ENCODE results near the gene GNAS-AS1. TPM values are rescaled to one million over a fixed set of nuclear protein-coding genes. Genes with fewer than 3 reads are reported as not detected.

GNAS-AS1 gene
- total RNA-seq, 4 donors from 2014 or later, result 0.19 to 0.48 (median 0.34) TPM; not detected in 1

DNA sequence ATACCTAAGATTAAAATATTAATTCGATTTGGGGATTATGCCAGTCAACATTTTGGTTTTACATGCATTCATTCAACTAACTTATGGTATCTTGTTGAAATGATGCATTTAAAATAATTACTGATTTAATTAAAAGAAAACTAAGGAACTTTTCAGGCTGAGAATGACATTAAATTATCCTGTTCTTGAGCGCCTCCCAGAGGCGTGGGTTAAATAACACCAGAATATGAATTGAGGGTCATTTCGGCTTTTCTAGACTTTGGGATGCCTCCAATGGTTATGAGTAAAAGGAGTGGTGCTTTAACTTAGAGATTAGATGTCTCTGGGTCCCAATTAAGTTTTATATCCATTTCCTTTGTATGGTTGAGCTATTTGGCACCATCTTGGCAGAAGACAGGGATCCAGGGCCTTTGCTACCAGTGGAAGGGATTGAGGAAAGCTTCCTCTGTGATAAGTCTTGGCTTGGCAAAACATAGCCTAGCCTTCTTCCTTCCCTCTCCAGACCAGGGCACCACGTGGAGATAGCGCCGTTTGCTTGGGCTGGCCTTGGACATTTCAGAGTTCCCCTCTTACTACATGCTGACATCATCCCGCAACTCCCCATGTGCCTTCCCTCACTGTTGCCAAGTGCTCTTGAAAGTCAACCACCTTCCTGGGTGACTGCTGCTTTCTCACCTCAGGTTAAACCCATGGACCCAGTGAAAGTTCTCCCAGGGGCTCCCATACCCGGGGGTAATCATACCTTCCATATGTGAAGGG, 30.5 kb upstream of the GNAS-AS1 start:
- intact Hi-C loops (cut with DNase I), result no loop called here
- no peak overlapping the region for H3K4me3 ChIP-seq
- H3K36me3 ChIP-seq, result no peaks in the 10 kb centered on the region
- H3K9me3 ChIP-seq, result no peaks in the 10 kb centered on the region
- 83 to 84% methylated on average over 8 to 9 of the region's 9 CpGs for WGBS, 2 donors
- H3K27ac ChIP-seq, result no peak overlapping the region
- peaks cover 0 to 5% (median 0%) of the 10 kb centered on the region in 4 donors for H3K27me3 ChIP-seq
- H3K4me1 ChIP-seq, result peaks cover 0 to 4% (median 0%) of the 10 kb centered on the region in 3 donors
- TF ChIP-seq CTCF (IDR thresholded peaks at IDR 0.05), result peak in 1 of 6 experiments; percentile 15
- no peak for TF ChIP-seq POLR2A (IDR thresholded peaks at IDR 0.05)
- DNase-seq, result no peak

DNA sequence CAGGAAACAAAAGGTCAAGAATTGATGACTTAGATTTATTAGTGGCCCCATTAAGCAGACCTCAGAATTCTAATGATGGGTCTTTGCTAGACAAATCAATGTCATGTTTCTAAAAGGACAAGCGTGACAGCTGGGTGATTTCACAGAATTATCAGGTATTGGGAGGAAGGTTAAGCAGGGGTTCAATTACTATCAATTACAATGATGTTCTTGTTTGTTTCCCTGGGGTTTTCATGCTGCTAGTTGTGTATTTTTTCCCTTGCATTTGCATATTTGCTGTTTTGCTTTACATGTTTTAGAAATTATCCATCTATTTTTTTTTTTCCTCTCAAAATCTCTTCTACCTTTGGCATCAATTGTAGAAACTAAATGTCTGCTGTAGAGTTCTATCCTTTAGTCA, 29.7 kb upstream of the GNAS-AS1 start:
- DNase-seq, result no peak
- Histone ChIP-seq H3K9me3 (no peaks in the 10 kb centered on the region), H3K36me3 (no peaks in the 10 kb centered on the region), H3K27me3 (peaks cover 0 to 5% (median 0%) of the 10 kb centered on the region in 4 donors), H3K4me1 (peaks cover 0 to 9% (median 0%) of the 10 kb centered on the region in 3 donors), H3K27ac (no peak overlapping the region), H3K4me3 (no peak overlapping the region)
- no peak for TF ChIP-seq CTCF (IDR thresholded peaks at IDR 0.05)
- no peak for TF ChIP-seq POLR2A (IDR thresholded peaks at IDR 0.05)
- WGBS, 2 donors, result 76 to 90% methylated on average over 1 of the region's 1 CpG
- intact Hi-C loops (cut with DNase I), result no loop called here

DNA sequence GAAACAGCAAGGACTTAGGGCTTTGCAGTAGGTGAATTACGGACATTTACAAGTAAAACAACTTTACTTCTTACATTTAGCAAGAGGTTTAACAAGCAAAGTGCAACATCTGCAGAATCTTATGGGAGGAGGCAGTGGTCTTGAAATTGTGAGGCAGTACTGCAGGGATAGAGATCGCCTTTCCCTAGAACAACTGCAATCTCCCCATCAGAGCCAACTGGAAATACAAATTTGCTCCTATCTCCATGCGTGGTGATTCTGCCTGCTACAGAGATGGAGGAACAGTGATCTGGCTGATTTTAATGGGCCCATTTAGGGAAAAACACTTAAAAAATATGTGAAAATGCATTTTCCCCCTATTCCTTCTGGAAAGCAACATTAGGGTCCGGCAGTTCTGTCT, 27.7 kb upstream of the GNAS-AS1 start:
- H3K9me3 ChIP-seq, result no peaks in the 10 kb centered on the region
- intact Hi-C loops (cut with DNase I), result loop anchor here (10.0 kb wide), 1 partner anchor 346 kb away; no protein-coding TSS in a partner anchor
- 85 to 90% methylated on average over 4 of the region's 4 CpGs for WGBS, 2 donors
- TF ChIP-seq POLR2A (IDR thresholded peaks at IDR 0.05), result no peak
- no peak for DNase-seq
- peaks cover 0 to 12% (median 0%) of the 10 kb centered on the region in 3 donors for H3K4me1 ChIP-seq
- no peak overlapping the region for H3K4me3 ChIP-seq
- no peaks in the 10 kb centered on the region for H3K36me3 ChIP-seq
- peaks cover 0 to 4% (median 0%) of the 10 kb centered on the region in 4 donors for H3K27me3 ChIP-seq
- H3K27ac ChIP-seq, result no peak overlapping the region

- intact Hi-C loops (cut with DNase I), result loop anchor here (10.0 kb wide), 1 partner anchor 347 kb away; no protein-coding TSS in a partner anchor
- Histone ChIP-seq H3K27me3 (no peaks in the 10 kb centered on the region), H3K4me1 (peaks cover 0 to 12% (median 0%) of the 10 kb centered on the region in 3 donors), H3K9me3 (no peaks in the 10 kb centered on the region), H3K36me3 (no peaks in the 10 kb centered on the region), H3K4me3 (no peak overlapping the region), H3K27ac (no peak overlapping the region)
- TF ChIP-seq CTCF (IDR thresholded peaks at IDR 0.05) (no peak), POLR2A (IDR thresholded peaks at IDR 0.05) (no peak)
- DNase-seq, result no peak
- WGBS, 2 donors, result 73 to 78% methylated on average over 4 of the region's 4 CpGs
Measured at GRCh38 chr20:58877976-58878360, 27.3 kb upstream of the GNAS-AS1 start.

DNA sequence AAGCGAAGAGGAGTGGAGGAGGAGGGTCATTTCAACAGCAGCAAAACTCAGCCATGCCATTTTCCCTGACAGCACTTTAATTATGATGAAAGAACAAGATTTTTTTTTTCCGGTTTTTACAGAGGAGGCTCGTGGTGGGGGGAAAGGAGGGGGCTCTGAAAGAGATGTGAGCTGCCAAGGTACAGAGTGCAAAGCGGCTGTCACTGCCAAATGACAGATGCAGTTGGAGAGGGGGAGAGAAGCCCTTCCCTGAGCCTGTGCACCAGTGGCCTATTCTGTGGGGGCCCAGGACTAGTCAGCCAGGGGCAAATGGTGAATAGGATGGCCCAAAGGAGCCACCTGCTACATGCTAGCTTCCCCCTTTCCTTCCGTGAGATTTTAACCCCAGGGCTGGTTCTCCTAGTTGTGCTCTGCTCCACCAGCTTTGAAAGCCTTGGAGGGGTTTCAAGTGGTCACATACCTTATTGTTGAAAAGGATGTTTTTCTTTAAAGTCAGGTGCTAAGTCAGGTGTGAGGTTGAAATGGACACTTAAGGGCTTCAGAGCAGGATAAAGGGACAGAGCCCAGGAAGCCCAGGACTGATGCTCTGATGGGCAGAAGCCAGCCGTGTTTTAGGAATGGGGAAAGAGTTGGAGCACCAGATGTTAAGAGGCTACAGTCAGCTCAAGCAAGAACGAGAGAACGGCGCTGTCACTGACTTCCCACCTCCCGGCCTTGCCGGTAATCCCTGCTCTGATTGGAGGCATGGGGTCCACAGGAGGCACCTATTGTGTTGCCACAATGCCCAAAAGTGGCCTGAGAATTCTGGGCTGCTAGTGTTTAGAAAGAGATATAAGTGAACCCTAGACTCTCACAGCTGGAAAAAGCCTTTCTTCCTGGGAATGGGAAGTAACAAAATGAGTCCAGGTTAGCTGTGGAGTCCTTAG, 26.6 kb upstream of the GNAS-AS1 start:
- DNase-seq, result no peak
- 74 to 85% methylated on average over 10 to 11 of the region's 11 CpGs for WGBS, 2 donors
- TF ChIP-seq POLR2A (IDR thresholded peaks at IDR 0.05), result no peak
- TF ChIP-seq CTCF (IDR thresholded peaks at IDR 0.05), result no peak

More for the DNA sequence above, 26.6 kb upstream of the GNAS-AS1 start:
- H3K4me1 ChIP-seq, result peaks cover 0 to 12% (median 0%) of the 10 kb centered on the region in 3 donors
- H3K27ac ChIP-seq, result no peak overlapping the region
- H3K9me3 ChIP-seq, result no peaks in the 10 kb centered on the region
- no peaks in the 10 kb centered on the region for H3K27me3 ChIP-seq
- intact Hi-C loops (cut with DNase I), result loop anchor here (10.0 kb wide), 1 partner anchor 347 kb away; no protein-coding TSS in a partner anchor
- H3K4me3 ChIP-seq, result no peak overlapping the region
- no peaks in the 10 kb centered on the region for H3K36me3 ChIP-seq

All from esophagus squamous epithelium (tissue), 5 donors.